Stimulated activated CD4-positive, alpha-beta T cell treated with anti-CD3 and anti-CD28 coated beads, TNF-alpha, amount 100 ng/mL, for 4 hours (primary cell): ENCODE measurements around the gene GNPDA2.
A peak's percentile ranks its signal among the peaks of the same experiment; 100 is the strongest.
"Not testable (repeated sequence)": the region's sequence is repeated elsewhere in the genome, so short reads cannot be mapped to it uniquely, and the experiment has no call there.

Source experiments
- DNase-seq, 3 experiments: peaks; one replicate each; pipeline ENCODE4 v3.0.0-alpha.2; 2020; ENCODE audit warnings: low read depth in 3 of 3

Gene GNPDA2

GRCh38 chr4:44726038-44726871 lies at the start of gene GNPDA2:
GNPDA2 (minus strand) TSS chr4:44726556; CDS start chr4:44722207, 4,349 bp downstream.
- DNase-seq: peak; percentile 62 to 69 (median 64)

- no peak for DNase-seq
Observed at GRCh38 chr4:44772340-44772739, 46.0 kb upstream of the GNPDA2 start.

GRCh38 chr4:44771789-44772188 lies 45.4 kb upstream of the GNPDA2 start:
- no peak for DNase-seq

- DNase-seq: no peak
Observed at GRCh38 chr4:44766453-44766852, 40.1 kb upstream of the GNPDA2 start.

DNA sequence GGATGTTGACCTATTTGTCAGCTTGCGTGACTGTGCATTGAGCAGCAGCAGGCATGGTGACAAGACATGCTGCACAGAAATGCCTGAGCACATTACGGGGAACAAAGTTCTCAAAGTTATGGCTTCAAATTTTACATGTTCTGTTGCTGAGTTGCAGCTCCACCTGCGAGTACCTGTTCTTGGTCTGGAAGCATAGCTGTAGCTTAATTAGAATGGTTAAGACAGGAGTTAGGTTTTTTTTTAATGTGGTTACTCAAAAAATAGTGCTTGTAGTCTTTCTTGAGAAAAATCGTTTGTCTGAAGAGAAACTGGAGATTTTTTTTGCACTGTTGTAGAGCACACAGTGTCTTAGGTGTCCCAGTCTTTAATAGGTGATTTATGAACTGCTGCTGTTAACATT lies 38.8 kb upstream of the GNPDA2 start:
- DNase-seq: no peak

- DNase-seq: no peak
Observed at GRCh38 chr4:44761306-44761705, 35.0 kb upstream of the GNPDA2 start.

GRCh38 chr4:44760142-44760898 lies 34.0 kb upstream of the GNPDA2 start:
- no peak for DNase-seq

- no peak for DNase-seq
Observed at GRCh38 chr4:44756559-44756958, 30.2 kb upstream of the GNPDA2 start.

DNA sequence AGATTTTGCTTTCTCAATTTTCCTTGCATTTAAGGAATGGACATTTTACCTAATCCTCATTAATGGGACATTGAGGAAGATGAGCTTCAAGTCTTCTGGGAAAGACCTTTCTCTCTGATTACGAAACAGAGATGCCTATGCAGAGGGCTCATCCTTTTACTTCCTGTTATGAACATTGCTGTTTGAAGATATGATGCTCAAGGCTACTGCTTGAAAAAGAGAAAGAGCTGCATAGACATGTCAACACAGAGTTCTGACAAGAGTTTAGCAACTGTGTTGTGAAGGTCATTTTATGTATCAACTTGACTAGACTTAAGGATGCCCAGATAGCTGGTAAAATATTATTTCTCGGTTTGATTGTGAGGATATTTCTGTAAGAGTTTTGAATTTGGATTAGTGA lies 13.8 kb upstream of the GNPDA2 start:
- DNase-seq: no peak

GRCh38 chr4:44738615-44739014 lies 12.3 kb upstream of the GNPDA2 start:
- no peak for DNase-seq

- no peak for DNase-seq
Observed at GRCh38 chr4:44736900-44737299, 10.5 kb upstream of the GNPDA2 start.

DNA sequence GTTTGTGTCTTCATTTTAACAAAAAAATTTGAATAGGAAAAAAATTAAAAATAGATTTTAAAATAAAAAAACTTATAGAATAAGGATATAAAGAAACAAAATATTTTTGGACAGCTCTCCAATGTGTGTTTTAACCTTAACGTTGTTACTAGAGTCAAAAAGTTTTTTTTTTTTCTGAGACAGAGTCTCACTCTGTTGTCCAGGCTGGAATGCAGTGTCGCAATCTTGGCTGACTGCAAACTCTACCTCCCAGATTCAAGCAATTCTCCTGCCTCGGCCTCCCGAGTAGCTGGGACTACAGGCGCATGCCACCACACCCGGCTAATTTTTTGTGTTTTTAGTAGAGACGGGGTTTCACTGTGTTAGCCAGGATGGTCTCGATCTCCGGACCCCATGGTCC lies 2.3 kb upstream of the GNPDA2 start:
- DNase-seq: not testable (repeated sequence)

GRCh38 chr4:44727471-44727870 lies 1.1 kb upstream of the GNPDA2 start:
- no peak for DNase-seq

DNA sequence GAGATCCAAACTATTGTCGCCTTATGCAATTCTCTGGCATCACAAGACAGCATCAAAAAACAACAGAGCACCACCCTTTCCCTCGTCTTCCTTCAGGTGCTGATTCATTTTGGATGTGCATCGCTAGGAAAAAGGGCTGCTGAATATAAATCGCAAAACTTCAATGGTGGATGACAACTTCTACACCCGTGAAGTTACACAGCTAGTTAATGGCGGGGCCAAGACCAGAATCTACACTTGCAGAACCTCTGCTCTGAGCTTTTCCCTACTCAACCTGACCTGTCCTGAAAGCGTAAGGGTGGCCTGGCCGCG lies 674 bp downstream of the GNPDA2 start:
- DNase-seq: no peak

DNA sequence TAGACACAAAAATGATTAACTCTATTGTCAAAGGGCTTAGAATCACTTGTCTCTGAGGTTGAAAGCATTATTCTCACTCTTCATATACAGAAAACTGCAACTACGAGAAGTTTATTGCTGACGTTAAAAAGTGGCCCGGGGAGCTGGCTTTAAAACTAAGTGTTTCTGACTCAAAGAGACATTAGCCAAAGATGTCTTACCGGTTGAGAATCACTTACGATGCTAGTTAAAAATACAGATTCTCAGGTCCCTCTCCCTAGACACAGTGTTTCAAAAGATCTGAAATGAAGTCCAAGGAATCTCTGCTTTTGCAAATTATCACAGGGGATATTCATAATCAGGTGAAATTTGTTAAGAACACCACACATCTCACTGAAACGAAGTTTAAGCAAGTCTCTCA lies 1.2 kb downstream of the GNPDA2 start:
- DNase-seq: no peak

DNA sequence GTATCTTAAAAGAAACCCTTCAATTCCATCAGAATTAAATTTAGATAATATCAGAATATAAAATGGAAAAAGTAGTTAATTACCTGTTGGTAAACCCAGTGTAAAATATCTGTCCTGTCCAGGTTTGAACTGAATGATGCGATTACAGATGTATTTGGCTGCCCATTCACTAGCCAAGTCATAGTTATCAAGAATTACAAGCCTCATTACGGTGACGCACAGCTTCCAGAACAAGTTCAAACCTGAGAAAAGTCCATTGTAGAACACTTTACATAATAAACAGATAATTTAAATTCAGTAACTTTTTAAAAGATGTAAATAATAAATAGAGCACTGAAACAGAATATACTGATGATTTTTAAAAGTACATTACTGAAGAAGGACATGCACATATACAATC lies 4.4 kb downstream of the GNPDA2 start:
- DNase-seq: no peak

GRCh38 chr4:44720371-44720770 lies 6.0 kb downstream of the GNPDA2 start:
- DNase-seq: no peak

- no peak for DNase-seq
Observed at GRCh38 chr4:44716597-44716996, 9.8 kb downstream of the GNPDA2 start.

GRCh38 chr4:44713125-44713524 lies 13.2 kb downstream of the GNPDA2 start:
- no peak for DNase-seq

DNA sequence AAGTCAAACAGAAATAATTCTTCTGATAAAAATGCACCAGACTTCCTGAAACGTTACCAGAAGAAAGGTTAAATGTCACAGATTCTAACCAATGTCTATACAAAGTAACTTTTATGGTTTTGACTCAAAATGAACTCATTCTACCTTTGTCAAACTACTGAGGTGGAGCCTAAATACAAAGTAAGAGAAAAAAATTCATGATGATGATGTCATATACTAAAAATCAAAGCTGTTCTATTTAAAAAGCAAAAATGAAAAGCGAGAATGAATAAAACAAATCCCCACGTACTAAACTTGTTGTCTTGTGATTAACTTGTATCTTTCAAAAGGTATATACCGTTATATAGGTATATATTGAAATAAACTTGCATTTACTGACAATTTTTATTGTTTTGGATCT lies 21.7 kb downstream of the GNPDA2 start:
- DNase-seq: no peak

DNA sequence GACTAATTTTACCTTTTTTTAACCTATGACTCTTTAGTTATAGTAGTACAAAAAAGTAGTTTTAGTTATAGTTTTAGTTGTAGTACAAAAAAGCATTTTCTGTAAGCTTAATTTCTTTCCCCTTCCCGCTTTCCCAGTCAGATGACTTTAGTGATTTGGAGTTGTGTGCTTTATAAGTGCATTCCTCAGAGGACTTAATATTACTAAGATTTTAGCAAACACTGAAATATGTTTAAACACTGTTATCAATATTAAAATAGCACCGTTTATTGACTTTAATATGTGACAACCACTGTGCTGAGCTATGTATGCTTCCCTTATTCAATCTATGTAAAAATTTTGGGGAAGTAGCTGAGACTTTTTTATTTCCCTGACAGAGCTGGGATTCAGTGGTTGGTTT lies 25.3 kb downstream of the GNPDA2 start:
- no peak for DNase-seq

DNA sequence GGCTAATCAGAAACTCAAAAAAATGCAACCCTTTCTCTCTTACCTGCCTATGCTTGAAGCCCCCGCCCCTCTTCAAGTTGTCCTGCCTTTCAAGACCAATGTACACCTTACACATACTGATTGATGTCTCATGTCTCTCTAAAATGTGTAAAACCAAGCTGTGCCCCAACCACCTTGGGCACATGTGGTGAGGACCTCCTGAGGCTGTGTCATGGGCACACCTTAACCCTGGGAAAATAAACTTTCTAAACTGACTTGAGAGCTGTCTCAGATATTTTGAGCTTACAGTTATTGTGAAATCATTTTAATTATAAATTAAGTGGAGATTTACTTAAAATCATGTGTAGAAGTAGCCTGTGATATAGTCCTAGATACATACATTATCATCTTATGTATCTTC lies 25.9 kb downstream of the GNPDA2 start:
- no peak for DNase-seq

DNA sequence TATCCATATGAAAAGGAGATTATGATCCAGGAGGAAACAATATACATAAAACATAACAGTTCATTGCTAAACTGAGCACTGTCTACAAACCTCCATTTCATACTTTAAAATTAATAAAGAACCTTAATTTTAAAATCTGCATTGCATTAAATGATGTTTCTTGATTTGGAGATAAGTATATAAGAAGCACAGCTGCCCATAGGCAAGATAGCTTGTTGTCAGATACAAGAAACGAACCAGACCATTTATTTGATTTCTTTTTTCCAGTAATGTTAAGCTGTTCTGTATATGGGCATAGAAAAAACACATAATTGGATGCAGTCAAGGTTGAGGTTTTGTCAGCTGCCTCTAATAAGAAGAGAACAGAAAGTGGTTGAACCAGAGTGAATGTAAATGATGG lies 41.7 kb downstream of the GNPDA2 start:
- no peak for DNase-seq
